Measurements from ENCODE around the gene STX2.
"Not testable (repeated sequence)": the region's sequence is repeated elsewhere in the genome, so short reads cannot be mapped to it uniquely, and the experiment has no call there.

The STX2 gene

GRCh38 chr12:130868412-130868811 lies 29.4 kb upstream of the STX2 start:
- DNase-seq, result no peak

DNA sequence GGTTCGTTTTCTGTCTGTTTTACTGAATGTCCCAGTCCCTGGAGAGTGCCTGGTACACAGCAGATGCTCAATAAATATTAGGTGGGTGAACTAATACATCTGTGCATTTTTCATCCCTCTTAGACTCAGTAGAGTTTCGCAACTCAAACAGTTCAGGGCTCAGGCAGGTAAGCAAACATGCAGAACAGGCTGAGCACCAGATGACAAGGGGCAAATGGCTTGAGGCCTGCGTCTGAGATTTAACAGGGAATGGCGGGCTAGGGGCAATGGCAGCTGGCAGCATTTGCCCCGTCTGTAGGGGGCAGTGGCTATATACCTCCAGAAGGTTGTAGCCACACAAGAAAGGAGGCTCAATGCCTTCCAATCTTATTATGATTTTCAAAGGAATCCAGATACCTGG lies 24.2 kb upstream of the STX2 start:
- DNase-seq, result no peak

- not testable (repeated sequence) for DNase-seq
Observed at GRCh38 chr12:130862771-130863170, 23.7 kb upstream of the STX2 start.

- no peak for DNase-seq
Observed at GRCh38 chr12:130862161-130862560, 23.1 kb upstream of the STX2 start.

DNA sequence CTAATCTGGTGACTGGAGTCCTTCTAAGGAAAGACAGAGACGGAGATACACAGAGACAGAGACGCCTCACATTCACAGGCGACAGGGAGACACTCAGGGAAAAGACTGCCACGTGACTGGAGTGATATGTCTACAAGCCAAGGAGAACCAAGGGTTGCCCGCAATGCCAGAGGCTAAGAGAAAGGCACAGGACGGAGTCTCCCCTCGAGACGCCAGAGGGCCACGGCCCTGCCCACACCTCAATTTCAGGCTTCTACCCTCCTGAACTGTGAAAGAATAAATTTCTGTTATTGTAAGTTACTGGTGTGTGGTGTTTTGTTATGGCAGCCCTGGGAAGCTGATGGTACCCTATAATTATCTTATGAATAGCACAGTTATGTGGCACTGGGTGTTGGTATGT lies 21.3 kb upstream of the STX2 start:
- no peak for DNase-seq

- no peak for DNase-seq
Observed at GRCh38 chr12:130859161-130859560, 20.1 kb upstream of the STX2 start.

GRCh38 chr12:130858084-130858483 lies 19.0 kb upstream of the STX2 start:
- no peak for DNase-seq

DNA sequence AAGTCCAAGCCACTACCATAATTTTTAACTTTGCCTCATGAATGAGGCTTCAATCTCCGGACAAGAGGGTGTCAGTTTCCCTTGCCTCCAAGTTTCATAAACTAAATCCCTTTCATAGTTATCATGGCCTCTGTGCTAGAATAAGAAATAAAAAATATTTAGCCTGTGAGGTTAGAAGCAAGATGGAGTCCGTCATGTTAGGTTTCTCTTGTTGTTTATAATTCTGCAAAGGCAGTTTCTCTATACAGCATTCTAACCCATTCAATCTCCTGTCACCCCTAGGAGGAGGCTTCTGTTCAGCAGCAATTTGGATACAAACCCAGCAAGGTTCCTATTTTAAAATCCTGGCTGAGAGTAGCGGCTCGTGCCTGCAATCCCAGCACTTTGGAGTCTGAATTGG lies 17.0 kb upstream of the STX2 start:
- no peak for DNase-seq

GRCh38 chr12:130850418-130851021 lies 11.5 kb upstream of the STX2 start:
- no peak for DNase-seq

DNA sequence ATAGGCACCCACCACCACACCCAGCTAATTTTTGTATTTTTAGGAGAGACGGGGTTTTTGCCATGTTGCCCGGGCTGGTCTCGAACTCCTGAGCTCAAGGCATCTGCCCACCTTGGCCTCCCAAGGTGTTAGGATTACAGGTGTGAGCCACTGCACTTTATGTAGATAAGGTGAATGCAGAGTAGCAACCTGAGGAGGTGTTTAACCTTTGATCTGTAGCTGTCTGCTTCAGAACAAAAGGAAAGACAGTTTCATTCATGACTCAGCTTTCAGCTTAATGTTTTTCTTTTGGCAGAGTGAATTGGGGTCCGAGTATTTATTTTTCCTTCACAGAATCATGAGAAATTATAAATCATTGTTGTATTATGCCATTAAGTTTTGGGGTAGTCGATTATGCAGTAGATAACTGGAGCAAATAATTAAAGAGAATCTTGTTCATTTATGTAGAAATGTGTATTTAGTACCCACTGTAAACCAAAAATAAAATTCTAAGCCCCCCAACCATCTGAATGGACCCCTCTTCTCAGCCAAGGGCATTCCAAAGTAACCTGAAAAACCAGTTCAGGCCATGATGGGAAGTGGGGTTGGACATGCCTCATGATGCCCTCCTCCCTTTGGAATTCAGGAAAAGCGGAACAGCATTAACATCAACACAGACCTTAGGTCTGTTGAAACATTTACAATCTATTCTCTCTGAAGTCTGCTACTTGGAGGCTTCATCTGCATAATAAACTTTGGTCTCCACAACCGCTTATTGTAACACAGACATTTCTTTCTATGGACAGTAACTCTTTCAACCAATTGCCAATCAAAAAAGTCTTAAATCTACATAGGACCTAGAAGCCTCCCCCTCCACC lies 10.7 kb upstream of the STX2 start:
- peak; percentile 34 for DNase-seq

GRCh38 chr12:130848785-130849305 lies 9.8 kb upstream of the STX2 start:
- DNase-seq, result not testable (repeated sequence)

GRCh38 chr12:130848105-130848504 lies 9.1 kb upstream of the STX2 start:
- not testable (repeated sequence) for DNase-seq

DNA sequence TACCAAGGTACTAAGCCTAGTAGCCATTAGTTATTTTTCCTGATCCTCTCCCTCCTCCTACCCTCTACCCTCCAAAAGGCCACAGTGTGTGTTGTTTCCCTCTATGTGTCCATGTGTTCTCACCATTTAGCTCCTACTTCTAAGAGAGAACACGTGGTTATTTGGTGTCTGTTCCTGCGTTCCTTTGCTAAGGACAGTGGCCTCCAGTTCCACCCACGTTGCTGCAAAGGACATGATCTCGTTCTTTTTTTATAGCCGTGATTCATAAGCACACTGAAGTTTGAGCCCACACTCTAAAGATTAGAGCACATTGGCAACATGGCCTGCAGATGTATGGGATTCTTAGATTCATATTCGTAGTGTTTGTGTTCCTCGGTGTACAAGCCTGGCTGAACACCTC lies 8.1 kb upstream of the STX2 start:
- DNase-seq, result peak; percentile 75

- DNase-seq, result peak; percentile 95
Observed at GRCh38 chr12:130846369-130846768, 7.3 kb upstream of the STX2 start.

- DNase-seq, result no peak
Observed at GRCh38 chr12:130839770-130840404, 837 bp upstream of the STX2 start.

- DNase-seq, result no peak
Observed at GRCh38 chr12:130838284-130838950, 633 bp downstream of the STX2 start.

DNA sequence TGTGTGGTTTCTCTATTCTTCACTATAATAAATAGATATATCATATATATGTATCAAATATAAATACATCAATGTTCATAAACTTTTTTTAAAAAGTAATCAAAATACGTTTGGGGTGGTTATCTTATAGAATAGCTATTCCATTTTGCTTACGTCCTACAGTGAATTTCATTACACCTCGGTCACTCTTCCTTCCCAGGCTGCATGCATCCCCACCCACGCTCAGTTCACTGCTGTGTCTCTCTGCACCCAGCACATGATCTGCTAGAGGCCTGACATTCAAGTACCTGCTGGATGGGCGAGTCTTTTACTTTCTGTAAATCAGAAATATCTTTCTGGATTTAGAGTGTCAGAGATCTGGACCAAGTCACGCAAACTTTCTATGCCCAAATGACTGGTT lies 3.6 kb downstream of the STX2 start:
- no peak for DNase-seq

GRCh38 chr12:130835011-130835410 lies 4.0 kb downstream of the STX2 start:
- no peak for DNase-seq

DNA sequence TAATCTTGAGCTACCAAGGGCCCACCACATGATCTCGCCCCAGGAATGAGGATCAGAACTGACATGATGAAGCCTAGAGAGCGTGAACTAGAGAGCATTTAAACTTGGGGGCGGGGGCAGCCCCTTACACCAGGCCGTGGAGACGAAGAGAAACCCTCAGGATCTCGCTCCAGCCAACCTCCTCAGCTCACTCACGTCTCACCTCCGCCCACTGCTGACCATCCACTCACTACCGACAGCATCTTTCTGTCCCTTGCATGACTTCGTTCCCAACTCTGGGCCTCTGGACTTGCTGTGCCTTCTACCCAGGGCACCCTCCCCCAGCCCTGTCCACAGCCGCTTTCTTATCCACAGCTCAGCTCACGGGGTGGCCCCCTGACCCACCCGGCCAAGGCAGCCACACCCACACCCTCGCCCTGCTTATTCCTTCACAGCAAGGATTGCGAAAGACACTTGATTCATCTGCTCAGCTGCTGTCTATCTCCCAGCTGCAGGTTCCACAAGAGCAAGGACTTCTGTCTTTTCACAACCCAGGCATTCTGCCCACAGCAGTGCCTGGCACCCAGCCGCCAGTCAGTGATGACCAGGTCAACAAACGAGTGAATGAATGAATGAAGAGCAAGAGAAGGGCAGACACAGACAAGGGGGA lies 6.4 kb downstream of the STX2 start:
- peak; percentile 28 for DNase-seq

- no peak for DNase-seq
Observed at GRCh38 chr12:130831876-130832405, 7.1 kb downstream of the STX2 start.

DNA sequence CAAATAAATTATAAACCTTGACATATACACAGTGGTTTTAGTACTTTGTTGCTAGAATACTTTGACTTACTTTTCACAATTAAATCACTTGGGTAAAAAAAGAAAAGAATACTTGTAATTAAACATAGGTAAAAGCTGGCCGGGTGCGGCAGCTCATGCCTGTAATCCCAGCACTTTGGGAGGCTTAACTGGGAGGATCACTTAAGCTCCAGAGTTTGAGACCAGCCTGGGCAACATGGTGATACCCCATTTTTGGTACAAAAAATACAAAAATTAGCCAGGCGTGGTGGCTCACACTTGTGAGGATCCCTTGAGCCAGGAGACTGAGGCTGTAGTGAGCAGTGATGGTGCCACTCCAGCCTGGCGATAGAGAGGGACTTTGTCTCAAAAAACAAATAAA lies 7.8 kb downstream of the STX2 start:
- no peak for DNase-seq

DNA sequence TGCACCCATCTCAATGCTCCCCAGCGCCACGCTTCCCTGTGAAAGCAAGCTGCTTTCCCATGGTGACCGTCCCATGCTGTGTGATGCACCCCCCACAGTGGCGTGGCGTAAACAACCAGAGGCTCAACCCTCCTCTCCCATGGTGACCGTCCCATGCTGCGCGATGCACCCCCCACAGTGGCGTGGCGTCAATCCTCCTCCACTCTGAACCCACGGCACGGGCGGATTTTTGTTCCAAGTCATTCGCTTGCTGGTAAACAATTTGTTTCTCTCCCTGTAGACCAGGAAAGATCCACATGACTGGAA lies 8.9 kb downstream of the STX2 start:
- no peak for DNase-seq

Measured in fibroblast of skin of right quadriceps (primary cell).